NCI-H1694 treated with DMSO at 0.1 percent for 48 hours (cell line): ENCODE measurements around the gene DYNAP.

ENCODE experiments used
- DNase-seq: peaks from one replicate; lab custom pipeline; 2025; lab: John Stamatoyannopoulos, UW

DYNAP gene

GRCh38 chr18:54590945-54591344 is at the start of gene DYNAP:
Gene DYNAP, plus strand, starts transcription at chr18:54591245. Its CDS starts 38 bp downstream, at chr18:54591283.
- DNase-seq, result no peak

- no peak for DNase-seq
Measured at GRCh38 chr18:54551590-54551989, 39.5 kb upstream of the DYNAP start.

GRCh38 chr18:54555286-54555685 is 35.8 kb upstream of the DYNAP start:
- DNase-seq, result no peak

DNA sequence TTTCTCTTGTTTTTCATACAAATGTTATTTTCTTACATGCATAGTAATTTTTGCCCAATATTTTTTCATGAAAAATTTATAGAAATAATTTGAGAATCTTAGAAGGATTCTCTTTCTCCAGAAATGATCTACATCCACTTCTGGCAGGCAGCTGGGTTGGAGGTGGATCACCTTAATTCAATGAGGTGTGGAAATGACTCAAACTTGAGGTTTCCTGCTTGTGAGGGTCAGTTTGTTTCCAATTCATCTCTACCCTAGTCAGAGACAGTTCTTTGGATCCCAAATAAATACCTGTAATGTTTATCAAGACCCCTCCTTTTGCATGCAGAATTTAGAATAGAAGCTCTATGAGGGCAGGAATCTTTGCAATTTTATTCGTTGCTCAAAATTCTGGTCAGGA is 35.0 kb upstream of the DYNAP start:
- DNase-seq, result no peak

DNA sequence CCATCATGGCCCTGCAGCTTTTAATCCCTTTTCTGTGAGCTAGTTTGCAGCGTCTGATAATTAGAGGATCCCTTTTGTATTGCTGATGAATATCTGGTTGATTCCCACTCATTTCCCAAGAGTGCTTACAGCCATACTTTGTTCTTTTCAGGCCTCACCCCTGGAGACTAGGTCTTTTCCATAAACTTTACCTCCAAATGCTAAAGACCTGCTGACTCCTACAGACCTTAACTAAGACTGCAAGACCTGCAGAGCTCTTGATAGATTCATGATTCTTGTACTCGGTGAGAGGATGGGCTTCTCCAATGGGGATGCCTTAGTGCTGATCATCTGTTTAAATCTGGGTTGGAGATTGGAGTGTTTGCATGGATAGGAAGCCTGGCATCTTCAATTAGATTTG is 33.1 kb upstream of the DYNAP start:
- DNase-seq, result no peak

DNA sequence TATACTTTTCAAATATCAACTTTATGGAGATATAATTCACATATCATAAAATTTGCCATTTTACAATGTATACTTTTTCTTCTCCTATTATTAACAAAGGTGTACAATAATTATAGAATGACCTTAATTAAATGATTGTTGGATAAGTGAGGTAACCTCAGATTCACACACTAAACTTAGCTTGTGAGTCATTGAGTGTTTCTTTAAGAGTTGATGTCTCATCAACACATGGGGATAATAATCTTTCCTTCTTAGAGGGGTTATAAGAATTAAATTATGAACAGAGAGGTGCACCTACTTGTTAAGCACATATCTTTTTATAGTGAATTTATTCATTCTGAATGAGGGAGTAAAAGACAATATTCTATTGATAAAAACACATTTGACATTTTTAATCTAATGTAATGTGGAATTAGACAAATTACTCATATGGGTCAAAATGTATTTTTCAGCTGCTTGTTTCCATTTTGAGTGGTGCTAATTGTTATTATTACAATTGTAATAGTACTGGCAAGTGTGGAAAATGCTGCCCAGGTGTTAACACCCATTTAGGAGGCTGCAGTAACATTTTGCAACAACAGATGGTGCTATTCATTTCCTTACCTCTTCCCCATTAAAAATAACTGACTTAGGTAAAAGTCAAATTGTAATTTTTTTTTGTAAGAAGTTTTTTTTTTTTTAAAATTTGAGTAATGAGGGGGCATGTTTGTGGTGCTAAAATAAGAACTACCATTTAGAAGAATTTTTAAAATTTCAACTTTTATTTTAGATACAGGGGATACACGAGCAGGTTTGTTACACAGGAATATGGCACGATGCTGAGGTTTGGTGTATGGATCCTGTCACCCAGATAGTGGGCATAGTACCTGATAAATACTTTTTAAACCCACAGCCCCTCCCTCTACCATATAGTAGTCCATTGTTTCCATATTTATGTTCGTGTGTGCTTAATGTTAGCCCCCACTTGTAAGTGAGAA is 32.1 kb upstream of the DYNAP start:
- no peak for DNase-seq

GRCh38 chr18:54561706-54562267 is 29.3 kb upstream of the DYNAP start:
- DNase-seq, result no peak

DNA sequence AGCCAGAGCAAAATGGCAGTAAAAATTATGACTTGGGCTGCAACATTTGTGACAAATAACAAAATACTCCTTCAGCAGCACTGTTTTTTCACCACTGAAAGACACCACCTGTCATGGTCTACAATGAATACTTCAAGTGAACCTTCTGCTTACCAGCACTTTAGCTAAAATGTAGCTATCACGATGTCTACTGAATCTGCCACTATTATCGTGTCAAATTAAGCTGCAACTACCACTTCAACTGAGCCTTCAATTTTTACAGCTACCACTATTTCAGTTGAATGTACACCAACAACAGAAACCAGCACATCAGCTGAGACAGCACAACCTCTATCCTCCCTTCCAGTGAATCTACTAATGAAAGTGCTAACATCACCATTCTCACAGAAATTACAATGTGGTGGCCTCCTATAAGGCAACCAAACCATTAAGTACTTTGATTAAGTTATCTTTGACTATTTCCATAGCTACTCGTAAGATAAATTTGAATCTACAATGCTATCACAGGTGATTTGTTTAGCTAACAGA is 10.8 kb upstream of the DYNAP start:
- DNase-seq, result no peak

DNA sequence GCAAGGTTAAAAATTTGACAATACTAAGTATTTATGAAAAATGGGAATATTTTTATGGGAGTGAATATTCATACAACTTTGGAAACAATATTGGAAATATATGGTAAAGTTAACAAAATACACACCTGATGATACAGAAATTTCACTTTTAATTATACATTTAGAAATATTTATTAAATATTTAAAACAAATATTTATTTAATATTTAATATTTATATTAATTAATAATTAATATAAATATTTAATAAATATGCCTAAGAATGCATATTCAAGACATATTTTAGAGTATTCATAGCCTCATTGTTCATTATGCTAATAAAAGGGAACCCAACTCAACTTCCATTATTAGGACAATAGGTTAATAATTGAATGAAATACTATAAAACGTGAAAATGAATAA is 7.0 kb upstream of the DYNAP start:
- DNase-seq, result no peak

DNA sequence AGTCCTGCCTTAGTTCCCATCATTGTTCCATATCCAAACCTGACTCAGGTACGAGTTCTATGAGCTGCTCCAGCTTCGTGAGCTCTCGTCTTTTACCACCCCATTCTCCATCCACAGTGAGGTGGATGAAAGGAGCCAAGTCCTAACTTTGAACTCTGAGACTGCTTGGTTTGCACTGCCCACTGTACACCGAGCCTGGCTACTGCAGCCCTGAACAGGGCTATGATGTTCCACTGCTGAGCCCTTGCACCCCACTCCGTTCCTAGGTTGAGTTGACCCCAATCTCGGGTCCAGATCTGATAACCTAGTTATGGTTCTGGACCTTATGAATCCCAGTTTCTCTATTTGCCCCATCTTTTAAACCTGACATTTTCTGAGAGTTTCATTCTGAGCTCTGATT is 5.3 kb upstream of the DYNAP start:
- no peak for DNase-seq

GRCh38 chr18:54604211-54604610 is 13.2 kb downstream of the DYNAP start:
- DNase-seq, result no peak

DNA sequence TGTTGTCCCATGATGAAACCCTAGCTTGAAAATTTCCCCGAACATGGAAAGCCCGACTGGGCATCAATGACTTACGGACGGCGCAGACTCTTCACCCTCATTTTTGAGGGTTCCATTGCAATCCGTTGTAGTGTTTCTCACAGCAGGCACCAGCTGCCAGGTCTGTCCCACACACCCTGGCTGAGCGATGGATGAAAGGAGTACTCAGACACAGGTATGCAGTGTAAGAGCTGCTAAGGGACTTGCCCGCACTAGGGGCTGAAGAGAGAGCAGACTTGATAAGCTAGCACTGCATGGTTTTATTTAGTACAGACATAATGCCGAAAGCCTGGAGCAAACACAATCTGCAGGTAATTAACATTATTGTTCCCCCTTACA is 15.8 kb downstream of the DYNAP start:
- DNase-seq, result no peak

DNA sequence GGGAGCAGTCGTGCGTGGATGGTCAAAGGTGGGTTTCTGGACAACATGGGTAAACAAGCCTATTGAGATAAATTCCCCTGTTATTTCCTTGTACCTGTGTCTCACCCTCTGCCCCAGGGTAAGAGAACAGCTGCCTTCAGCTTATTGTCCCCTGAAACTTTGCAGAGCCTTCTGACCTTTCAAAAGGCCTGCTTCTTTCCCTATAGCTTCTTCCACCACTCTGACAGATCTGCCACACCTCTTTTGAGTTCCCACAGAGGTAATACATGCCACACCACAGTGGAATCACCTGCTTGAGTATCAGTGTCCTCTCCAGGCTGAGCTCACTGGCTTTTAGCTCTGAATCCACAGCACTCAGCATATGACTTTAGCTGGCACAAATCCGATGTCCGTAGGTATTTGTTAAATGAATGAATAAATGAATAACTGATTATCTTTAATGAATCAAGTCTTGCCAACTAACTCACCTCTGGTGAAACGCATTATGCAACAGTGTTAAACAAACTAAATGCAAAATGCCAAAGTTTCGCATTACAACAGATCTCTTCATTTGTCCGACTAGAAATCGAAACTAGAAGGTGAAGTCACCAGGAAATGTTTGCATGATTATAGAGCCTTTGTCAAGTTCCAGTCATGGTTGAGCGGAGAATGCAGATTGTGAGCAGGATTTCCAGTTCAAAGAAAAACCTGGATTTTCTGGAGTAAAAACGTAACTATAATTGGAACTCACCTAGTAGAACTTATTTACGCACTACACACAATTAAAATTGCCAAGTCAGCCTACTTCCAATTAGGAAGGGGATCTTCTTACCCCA is 16.4 kb downstream of the DYNAP start:
- DNase-seq, result no peak

DNA sequence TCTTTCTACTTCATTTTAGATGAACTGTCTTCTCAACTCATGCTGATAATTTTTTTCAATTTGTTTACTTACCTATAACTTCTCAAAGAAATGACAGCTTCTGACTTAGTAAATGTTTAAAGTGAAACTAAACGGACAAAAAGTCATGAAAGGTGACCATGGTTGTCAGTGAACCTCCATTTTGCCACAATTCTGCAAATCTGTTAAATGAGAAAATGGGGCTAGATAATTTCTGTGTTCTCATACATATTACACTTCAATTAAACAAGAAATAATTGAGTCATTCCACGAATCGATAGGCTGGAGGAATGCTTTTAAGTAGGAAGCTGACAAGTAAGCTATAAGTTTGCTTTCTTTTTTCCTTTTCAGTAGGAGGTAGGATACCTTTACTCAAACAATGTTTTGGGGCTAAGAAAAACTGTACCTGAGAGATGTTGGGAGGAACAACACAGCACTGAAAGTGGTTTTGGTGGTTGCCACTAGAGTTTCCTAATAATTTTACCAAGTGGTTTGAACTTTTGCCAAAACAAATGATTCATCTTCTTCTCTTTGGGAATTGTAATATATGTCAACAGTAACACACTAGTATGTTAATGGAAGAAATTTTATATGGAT is 17.1 kb downstream of the DYNAP start:
- DNase-seq, result no peak

GRCh38 chr18:54611816-54612215 is 20.8 kb downstream of the DYNAP start:
- no peak for DNase-seq

GRCh38 chr18:54612237-54612636 is 21.2 kb downstream of the DYNAP start:
- DNase-seq, result no peak

DNA sequence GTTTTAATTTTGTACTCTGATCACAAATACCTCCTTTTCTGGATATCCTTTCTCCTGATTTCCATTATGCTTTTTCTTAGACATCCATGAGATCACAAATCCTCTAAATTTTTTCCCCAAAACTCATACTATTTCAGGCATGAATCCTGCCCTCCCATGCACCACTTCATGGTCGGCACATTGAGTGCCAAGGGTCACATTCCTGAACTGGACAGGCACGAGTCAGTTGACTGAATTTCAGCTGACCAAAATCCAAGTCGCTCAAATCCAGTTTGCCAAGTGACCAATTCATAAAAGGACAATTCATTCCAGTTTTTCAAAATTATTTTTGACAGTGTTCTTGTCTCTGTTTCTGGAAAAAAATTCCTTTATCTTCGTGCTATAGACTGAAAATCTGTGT is 22.1 kb downstream of the DYNAP start:
- DNase-seq, result no peak

DNA sequence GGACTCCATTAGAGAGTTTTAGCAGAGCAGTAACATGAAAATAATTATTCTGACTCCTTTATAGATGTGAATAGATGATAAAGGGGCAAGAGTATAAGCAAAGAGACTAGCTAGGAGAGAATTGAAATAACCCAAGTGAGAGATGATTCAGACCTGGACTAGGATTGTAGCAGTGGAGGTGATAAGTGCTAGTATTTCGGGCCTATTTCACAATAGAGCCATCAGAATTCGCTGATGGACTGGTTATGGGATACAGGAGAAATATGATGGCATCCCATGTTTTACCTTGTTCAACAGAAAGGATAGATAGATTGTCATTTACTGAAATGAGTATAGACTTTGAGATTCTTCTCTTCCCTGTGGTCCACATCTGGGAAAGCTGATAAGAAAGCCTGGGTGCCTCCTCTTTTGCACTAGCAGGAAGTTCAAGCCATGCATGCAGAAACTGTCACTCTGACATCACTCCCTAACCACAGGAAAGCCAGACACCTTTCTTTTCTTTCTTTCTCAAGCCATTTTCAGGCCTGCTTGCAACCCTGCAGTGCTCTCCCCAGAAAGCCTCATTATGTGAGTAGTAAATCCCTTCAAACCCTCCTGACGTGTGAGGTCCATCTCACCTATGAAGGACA is 25.3 kb downstream of the DYNAP start:
- no peak for DNase-seq

DNA sequence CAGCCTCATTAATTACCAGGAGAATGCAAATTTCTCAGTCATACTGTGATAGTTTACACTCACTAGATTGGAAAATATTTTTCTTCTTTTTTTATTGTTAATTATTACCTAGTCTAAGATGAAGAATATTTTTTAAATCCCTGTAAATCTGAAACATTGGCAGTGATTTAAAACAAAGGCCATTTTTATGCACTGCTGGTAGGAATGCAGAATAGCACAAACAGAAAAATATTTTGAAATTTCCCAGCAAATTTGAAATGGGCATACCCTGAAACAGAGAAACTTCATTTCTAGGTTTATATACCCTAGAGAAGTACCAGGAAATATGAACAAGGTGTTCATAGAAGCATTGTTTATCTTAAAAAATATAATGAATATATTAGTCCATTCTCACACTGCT is 31.0 kb downstream of the DYNAP start:
- DNase-seq, result no peak

DNA sequence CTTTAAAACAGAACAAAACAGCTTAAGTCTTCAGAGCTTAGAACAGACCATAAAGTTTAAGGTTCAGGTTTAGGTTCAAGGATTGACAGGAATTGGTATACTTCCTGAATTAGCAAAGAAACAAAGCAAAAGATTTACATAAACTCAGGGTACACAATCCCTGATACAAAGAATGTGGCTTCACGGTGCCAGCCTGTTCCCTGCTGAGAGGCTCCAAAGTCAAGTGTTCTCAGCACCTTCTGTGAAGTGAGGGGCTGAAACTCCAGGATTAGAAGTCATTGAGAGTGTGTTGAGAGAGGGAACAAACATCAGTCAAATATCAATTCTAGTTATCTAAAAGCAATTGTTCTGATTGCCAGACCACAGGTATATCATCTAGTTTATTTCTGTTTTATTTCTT is 35.7 kb downstream of the DYNAP start:
- no peak for DNase-seq

GRCh38 chr18:54630963-54631362 is 39.9 kb downstream of the DYNAP start:
- DNase-seq, result no peak

DNA sequence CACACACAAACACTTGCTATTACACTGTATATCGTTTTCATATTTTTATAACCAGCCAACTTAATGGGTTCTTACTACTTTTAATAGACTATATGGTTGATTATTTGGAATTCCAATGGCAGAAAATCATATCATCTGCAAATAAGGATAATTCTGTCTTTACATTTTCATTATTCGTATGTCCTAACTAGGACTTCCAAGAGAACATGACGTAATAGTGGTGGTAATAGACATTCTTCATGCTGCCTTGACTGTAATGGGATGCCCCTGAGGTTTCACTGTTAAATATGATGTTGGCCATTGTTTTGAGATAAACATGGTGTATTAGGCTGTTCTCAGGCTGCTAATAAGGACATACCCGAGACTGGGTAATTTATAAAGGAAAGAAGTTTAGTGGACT is 45.2 kb downstream of the DYNAP start:
- DNase-seq, result no peak
